Stimulated activated effector memory CD8-positive, alpha-beta T cell treated with anti-CD3 and anti-CD28 coated beads, Interleukin-12 subunit alpha, Interleukin-12 subunit beta, amount 100 ng/mL, for 72 hours (primary cell): ENCODE data around the gene VPS51.
A peak's percentile ranks its signal among the peaks of the same experiment; 100 is the strongest.

Source experiments
- ATAC-seq: fragments of 150-1000 bp; cut with Tn5 transposase; 2 replicates; pipeline ENCODE4 v1.10.0; 2021
- DNase-seq, 2 donors: peaks; one replicate each; pipeline ENCODE4 v3.0.0; 2021 to 2022; ENCODE audit warnings: low spot score in 2 of 2
- H3K27ac Mint-ChIP-seq: one replicate; pipeline ENCODE4 v1.8.0; 2022; ENCODE audit warnings: mild to moderate bottlenecking, mixed read lengths
- H3K36me3 Mint-ChIP-seq: one replicate; pipeline ENCODE4 v1.8.0; 2022; ENCODE audit warnings: mild to moderate bottlenecking, mixed read lengths
- H3K4me1 Mint-ChIP-seq: one replicate; pipeline ENCODE4 v1.8.0; 2022; ENCODE audit warnings: mixed read lengths
- H3K4me3 Mint-ChIP-seq: one replicate; pipeline ENCODE4 v1.8.0; 2022; ENCODE audit warnings: mild to moderate bottlenecking, mixed read lengths
- H3K9me3 Mint-ChIP-seq: one replicate; pipeline ENCODE4 v1.8.0; 2022; ENCODE audit warnings: mixed read lengths

Gene VPS51

GRCh38 chr11:65095974-65096806, at the start of gene VPS51:
Gene VPS51, plus strand, starts transcription at chr11:65096214. Its CDS starts 37 bp downstream, at chr11:65096251.
- H3K9me3 Mint-ChIP-seq: no peaks in the 10 kb centered on the region
- peak within 1 kb of the TSS; percentile 94 for H3K27ac Mint-ChIP-seq
- ATAC-seq (peak; percentile 98), DNase-seq (peak; percentile 74 to 92)
- peak within 1 kb of the TSS; percentile 70 for H3K4me3 Mint-ChIP-seq
- peaks cover 5% of the 10 kb centered on the region for H3K4me1 Mint-ChIP-seq
- H3K36me3 Mint-ChIP-seq: peaks cover 49% of the 10 kb centered on the region

- peak; percentile 39 for ATAC-seq
- DNase-seq: no peak
- peaks cover 27% of the 10 kb centered on the region for H3K4me1 Mint-ChIP-seq
- H3K9me3 Mint-ChIP-seq: no peaks in the 10 kb centered on the region
- peaks cover 14% of the 10 kb centered on the region for H3K36me3 Mint-ChIP-seq
- peak overlapping the region; percentile 68 for H3K4me3 Mint-ChIP-seq
- peak overlapping the region; percentile 81 for H3K27ac Mint-ChIP-seq
These were observed 48.2 kb upstream of the VPS51 start for GRCh38 chr11:65047581-65048422.

GRCh38 chr11:65051398-65051858, 44.6 kb upstream of the VPS51 start:
- Mint-ChIP-seq H3K4me1 (peaks cover 34% of the 10 kb centered on the region), H3K27ac (no peak overlapping the region), H3K4me3 (no peak overlapping the region), H3K36me3 (no peaks in the 10 kb centered on the region), H3K9me3 (no peaks in the 10 kb centered on the region)
- ATAC-seq: peak; percentile 58
- peak in 1 of 2 donors; percentile 65 for DNase-seq

- Mint-ChIP-seq H3K9me3 (no peaks in the 10 kb centered on the region), H3K4me3 (peak overlapping the region; percentile 20), H3K4me1 (peaks cover 26% of the 10 kb centered on the region), H3K27ac (peak overlapping the region; percentile 85), H3K36me3 (no peaks in the 10 kb centered on the region)
- ATAC-seq (peak; percentile 15), DNase-seq (no peak)
These were observed 42.0 kb upstream of the VPS51 start for GRCh38 chr11:65053827-65054508.

GRCh38 chr11:65055538-65055937, 40.5 kb upstream of the VPS51 start:
- ATAC-seq: no peak

GRCh38 chr11:65056999-65057398, 39.0 kb upstream of the VPS51 start:
- Mint-ChIP-seq H3K9me3 (no peaks in the 10 kb centered on the region), H3K36me3 (no peaks in the 10 kb centered on the region), H3K27ac (no peak overlapping the region), H3K4me1 (peaks cover 23% of the 10 kb centered on the region), H3K4me3 (no peak overlapping the region)
- ATAC-seq: no peak
- DNase-seq: no peak

More at GRCh38 chr11:65055538-65055937, 40.5 kb upstream of the VPS51 start:
- DNase-seq: no peak
- no peak overlapping the region for H3K27ac Mint-ChIP-seq
- H3K4me1 Mint-ChIP-seq: peaks cover 26% of the 10 kb centered on the region
- no peak overlapping the region for H3K4me3 Mint-ChIP-seq
- no peaks in the 10 kb centered on the region for H3K9me3 Mint-ChIP-seq
- H3K36me3 Mint-ChIP-seq: no peaks in the 10 kb centered on the region

GRCh38 chr11:65057526-65057925, 38.5 kb upstream of the VPS51 start:
- DNase-seq: no peak
- Mint-ChIP-seq H3K4me3 (no peak overlapping the region), H3K36me3 (no peaks in the 10 kb centered on the region), H3K4me1 (peaks cover 23% of the 10 kb centered on the region), H3K27ac (no peak overlapping the region), H3K9me3 (no peaks in the 10 kb centered on the region)
- ATAC-seq: no peak

- no peak overlapping the region for H3K4me3 Mint-ChIP-seq
- no peak for ATAC-seq
- DNase-seq: no peak
- H3K4me1 Mint-ChIP-seq: peaks cover 21% of the 10 kb centered on the region
- H3K9me3 Mint-ChIP-seq: no peaks in the 10 kb centered on the region
- H3K27ac Mint-ChIP-seq: no peak overlapping the region
- H3K36me3 Mint-ChIP-seq: no peaks in the 10 kb centered on the region
These were observed 38.0 kb upstream of the VPS51 start for GRCh38 chr11:65058012-65058411.

GRCh38 chr11:65058419-65059054, 37.5 kb upstream of the VPS51 start, which contains the start of gene NAALADL1:
Gene NAALADL1, minus strand, starts transcription at chr11:65058553. Its CDS starts 32 bp downstream, at chr11:65058521.
- Mint-ChIP-seq H3K4me1 (peaks cover 16% of the 10 kb centered on the region), H3K36me3 (no peaks in the 10 kb centered on the region), H3K9me3 (no peaks in the 10 kb centered on the region), H3K27ac (no peak within 1 kb of the TSS), H3K4me3 (no peak within 1 kb of the TSS)
- ATAC-seq: no peak
- no peak for DNase-seq

- H3K4me1 Mint-ChIP-seq: peaks cover 6% of the 10 kb centered on the region
- DNase-seq (no peak), ATAC-seq (no peak)
- no peak overlapping the region for H3K4me3 Mint-ChIP-seq
- no peaks in the 10 kb centered on the region for H3K9me3 Mint-ChIP-seq
- no peaks in the 10 kb centered on the region for H3K36me3 Mint-ChIP-seq
- H3K27ac Mint-ChIP-seq: no peak overlapping the region
These were observed 36.5 kb upstream of the VPS51 start for GRCh38 chr11:65059523-65059922.

GRCh38 chr11:65059959-65060824, 35.8 kb upstream of the VPS51 start:
- H3K9me3 Mint-ChIP-seq: no peaks in the 10 kb centered on the region
- peaks cover 6% of the 10 kb centered on the region for H3K4me1 Mint-ChIP-seq
- H3K36me3 Mint-ChIP-seq: no peaks in the 10 kb centered on the region
- ATAC-seq: no peak
- no peak overlapping the region for H3K27ac Mint-ChIP-seq
- DNase-seq: no peak
- no peak overlapping the region for H3K4me3 Mint-ChIP-seq

- no peak overlapping the region for H3K4me3 Mint-ChIP-seq
- no peak for DNase-seq
- no peaks in the 10 kb centered on the region for H3K9me3 Mint-ChIP-seq
- H3K27ac Mint-ChIP-seq: no peak overlapping the region
- no peaks in the 10 kb centered on the region for H3K36me3 Mint-ChIP-seq
- peak; percentile 45 for ATAC-seq
- H3K4me1 Mint-ChIP-seq: peaks cover 6% of the 10 kb centered on the region
These were observed 35.1 kb upstream of the VPS51 start for GRCh38 chr11:65060913-65061408.

- peaks cover 6% of the 10 kb centered on the region for H3K4me1 Mint-ChIP-seq
- DNase-seq (no peak), ATAC-seq (peak; percentile 35)
- H3K36me3 Mint-ChIP-seq: no peaks in the 10 kb centered on the region
- H3K27ac Mint-ChIP-seq: no peak overlapping the region
- no peaks in the 10 kb centered on the region for H3K9me3 Mint-ChIP-seq
- H3K4me3 Mint-ChIP-seq: no peak overlapping the region
These were observed 32.5 kb upstream of the VPS51 start for GRCh38 chr11:65063532-65063931.

GRCh38 chr11:65064847-65065240, 31.2 kb upstream of the VPS51 start:
- Mint-ChIP-seq H3K9me3 (no peaks in the 10 kb centered on the region), H3K4me1 (peaks cover 6% of the 10 kb centered on the region), H3K4me3 (no peak overlapping the region), H3K27ac (no peak overlapping the region), H3K36me3 (no peaks in the 10 kb centered on the region)
- ATAC-seq (no peak), DNase-seq (no peak)
